BJ (cell line): ENCODE data around the gene CAMK2D. TPM values are rescaled to one million over a fixed set of nuclear protein-coding genes. Genes with fewer than 3 reads are reported as not detected.

Source experiments
- CTCF ChIA-PET: fragments of 350-600 bp; formaldehyde crosslinking; extraction: SDS; loops from one replicate; lab custom pipeline; 2021; ENCODE audit warnings: antibody characterized with exemption, inconsistent platforms; lab: Yijun Ruan, JAX
- POLR2A ChIA-PET: fragments of 300-600 bp; sonication (Branson Sonifier 250); formaldehyde crosslinking; extraction: SDS; loops from one replicate; lab custom pipeline; 2021; ENCODE audit warnings: antibody characterized with exemption; lab: Charles Lee
- DNase-seq: peaks from one replicate; pipeline ENCODE4 v3.0.0-alpha.2; 2011; ENCODE audit warnings: low read depth
- H3K27me3 ChIP-seq: 2 replicates; pipeline ENCODE4 v1.6.0; 2011; ENCODE audit warnings: low read length; ENCODE audit not compliant: control insufficient read depth, insufficient read depth
- H3K36me3 ChIP-seq: 2 replicates; pipeline ENCODE4 v1.5.1; 2011; ENCODE audit warnings: low read length; ENCODE audit not compliant: control insufficient read depth, insufficient read depth
- H3K4me3 ChIP-seq: 2 replicates; pipeline ENCODE4 v1.5.1; 2011; ENCODE audit warnings: low read depth, mild to moderate bottlenecking, control low read depth, low read length
- CTCF ChIP-seq: IDR thresholded peaks from 2 replicates; pipeline ENCODE4 v1.5.1; 2011; ENCODE audit warnings: low read depth, mild to moderate bottlenecking, control low read depth, inconsistent platforms, low read length, moderate library complexity; ENCODE audit not compliant: insufficient read depth
- polyA plus RNA-seq: library from polyadenylated mRNA; depleted of rRNA; stranded (reverse); fragments of >200 nt; gene quantifications from 2 replicates; pipeline ENCODE4 v1.2.3, GENCODE V29; 2011

CAMK2D gene
- polyA plus RNA-seq, 1 experiment = 41.8 TPM

- Histone ChIP-seq H3K4me3 (no peak overlapping the region), H3K27me3 (no peaks in the 10 kb centered on the region), H3K36me3 (0 out of 2 replicates have a peak, but pooled peaks cover 1% of the 10 kb centered on the region)
- TF ChIP-seq CTCF = no peak
- CTCF ChIA-PET = no interaction called here
- DNase-seq = no peak
- POLR2A ChIA-PET = no interaction called here
Measured at GRCh38 chr4:113607998-113608397, 153.5 kb downstream of the CAMK2D start.

GRCh38 chr4:113607147-113607720 is 154.3 kb downstream of the CAMK2D start:
- 0 out of 2 replicates have a peak, but pooled peaks cover 1% of the 10 kb centered on the region for H3K36me3 ChIP-seq
- H3K27me3 ChIP-seq = no peaks in the 10 kb centered on the region
- ChIA-PET POLR2A (interaction anchor here (0.6 kb wide), 1 partner anchor 25 kb away, joined by 5 read pairs; no protein-coding TSS in a partner anchor), CTCF (interaction anchor here (0.9 kb wide), 1 partner anchor 31 kb away, joined by 3 read pairs; no protein-coding TSS in a partner anchor)
- DNase-seq = no peak
- TF ChIP-seq CTCF = no peak
- H3K4me3 ChIP-seq = no peak overlapping the region

GRCh38 chr4:113604955-113605354 is 156.6 kb downstream of the CAMK2D start:
- DNase-seq = no peak
- Histone ChIP-seq H3K36me3 (0 out of 2 replicates have a peak, but pooled peaks cover 1% of the 10 kb centered on the region), H3K27me3 (no peaks in the 10 kb centered on the region), H3K4me3 (no peak overlapping the region)
- POLR2A ChIA-PET = no interaction called here
- CTCF ChIA-PET = interaction anchor here (0.8 to 0.9 kb wide), 2 partner anchors 37 to 72 kb away, joined by 3 read pairs; no protein-coding TSS in a partner anchor
- no peak for TF ChIP-seq CTCF

DNA sequence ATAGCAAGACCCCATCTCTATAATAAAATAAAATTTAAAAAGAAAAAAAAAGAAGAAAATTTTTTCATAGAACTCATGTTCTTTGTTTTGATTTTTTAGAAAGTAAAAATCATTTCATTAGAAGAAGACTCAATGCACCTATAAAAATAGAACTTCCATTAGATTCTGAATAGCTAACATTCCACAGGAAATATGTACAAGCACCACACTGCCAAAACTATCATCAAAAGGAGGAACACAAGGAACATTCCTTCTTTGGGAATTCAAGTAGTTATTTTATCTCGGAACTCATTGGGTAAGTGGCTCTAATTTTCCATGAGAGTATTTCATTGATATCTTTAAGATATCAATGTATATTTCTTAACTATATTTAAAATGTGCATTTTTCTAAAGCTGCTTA is 157.6 kb downstream of the CAMK2D start:
- no peak for DNase-seq
- ChIA-PET CTCF (interaction anchor here (0.9 kb wide), 1 partner anchor 38 kb away, joined by 3 read pairs; no protein-coding TSS in a partner anchor), POLR2A (no interaction called here)
- H3K36me3 ChIP-seq = 0 out of 2 replicates have a peak, but pooled peaks cover 1% of the 10 kb centered on the region
- no peak overlapping the region for H3K4me3 ChIP-seq
- H3K27me3 ChIP-seq = no peaks in the 10 kb centered on the region
- TF ChIP-seq CTCF = no peak

DNA sequence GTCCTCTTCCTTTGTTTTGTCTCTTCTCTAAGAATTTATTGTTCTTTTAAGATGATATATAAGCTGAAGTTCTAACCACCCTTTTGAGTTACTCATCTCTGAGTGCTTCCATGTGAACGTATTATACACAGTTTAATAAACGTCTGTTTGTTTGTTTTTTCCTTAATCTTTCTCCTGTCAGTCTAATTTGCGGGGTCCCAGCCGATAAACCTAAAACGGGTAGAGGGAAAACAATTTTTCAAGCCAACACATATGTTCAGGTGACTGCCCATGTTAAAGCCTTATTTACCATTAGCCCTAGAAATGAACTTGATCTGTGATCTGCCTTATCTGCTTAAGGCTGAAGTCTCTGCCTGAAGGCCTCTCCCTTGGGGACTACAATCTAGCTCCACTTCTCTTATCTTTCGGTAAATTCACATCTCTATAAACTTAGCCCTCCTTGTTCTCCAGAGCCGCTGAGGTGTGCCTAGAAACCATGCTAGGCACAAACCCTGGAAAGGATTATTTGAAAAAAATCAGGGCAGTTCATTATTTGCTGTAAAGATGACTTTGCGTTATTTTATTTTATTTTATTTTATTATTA is 158.8 kb downstream of the CAMK2D start:
- H3K27me3 ChIP-seq = no peaks in the 10 kb centered on the region
- DNase-seq = no peak
- ChIA-PET POLR2A (no interaction called here), CTCF (interaction anchor here (0.6 to 1.6 kb wide), 2 partner anchors 17 to 170 kb away, joined by 3 read pairs; no protein-coding TSS in a partner anchor)
- no peak overlapping the region for H3K4me3 ChIP-seq
- H3K36me3 ChIP-seq = 0 out of 2 replicates have a peak, but pooled peaks cover 1% of the 10 kb centered on the region
- no peak for TF ChIP-seq CTCF
